K562 (cell line): ENCODE data around the gene CGB8. TPM values are rescaled to one million over a fixed set of nuclear protein-coding genes. Genes with fewer than 3 reads are reported as not detected.

Experiments used
- ATF3 ChIP-seq, 2 experiments: fragments of 450-650 bp in 1 of 2; sonication (generic) in 1 of 2; formaldehyde crosslinking in 1 of 2; IDR thresholded peaks in 1 of 2; conservative IDR thresholded peaks in 1 of 2; 2 replicates each; pipeline versions ENCODE4 v1.6.1 to v1.8.1; 2016 to 2023; ENCODE audit warnings: mild to moderate bottlenecking in 2 of 2, moderate library complexity in 2 of 2, inconsistent platforms in 1 of 2, missing genetic modification reagents in 1 of 2
- CBFA2T2 ChIP-seq: fragments of 450-650 bp; conservative IDR thresholded peaks from 2 replicates; pipeline ENCODE4 v1.6.1; 2017; ENCODE audit warnings: mild to moderate bottlenecking
- CHD4 ChIP-seq: fragments of 200-600 bp; sonication (generic); IDR thresholded peaks from 3 replicates; pipeline ENCODE4 v1.6.1; 2012; ENCODE audit warnings: low read depth, mild to moderate bottlenecking, mixed read lengths, low read length, inconsistent platforms; ENCODE audit not compliant: insufficient read depth, insufficient replicate concordance, poor library complexity, severe bottlenecking
- CSDE1 ChIP-seq, 2 experiments: fragments of 450-650 bp; IDR thresholded peaks; 2 replicates each; pipeline ENCODE4 v1.6.1; 2016; ENCODE audit warnings: mild to moderate bottlenecking in 1 of 2
- HSF4 ChIP-seq: fragments of 250-450 bp; sonication (Bioruptor Pico); IDR thresholded peaks from 2 replicates; pipeline ENCODE4 v2.1.2; 2022; ENCODE audit warnings: mild to moderate bottlenecking, moderate library complexity, borderline replicate concordance
- MNT ChIP-seq, 2 experiments: fragments of 450-650 bp; conservative IDR thresholded peaks; 2 replicates each; pipeline ENCODE4 v1.6.1; 2017; ENCODE audit warnings: mild to moderate bottlenecking in 2 of 2, moderate library complexity in 2 of 2
- NBN ChIP-seq: fragments of 450-650 bp; IDR thresholded peaks from 2 replicates; pipeline ENCODE4 v1.6.1; 2016; ENCODE audit warnings: low read depth, mild to moderate bottlenecking
- POLR3A ChIP-seq: IDR thresholded peaks from 2 replicates; pipeline ENCODE4 v1.6.1; 2011; ENCODE audit warnings: borderline replicate concordance, mild to moderate bottlenecking, moderate library complexity; ENCODE audit not compliant: insufficient read length, insufficient read depth; ENCODE audit errors: extremely low read depth
- RAD21 ChIP-seq, 2 experiments: fragments of 250-450 bp in 1 of 2; fragments of 450-650 bp in 1 of 2; sonication (Bioruptor Pico) in 1 of 2; formaldehyde crosslinking in 1 of 2; IDR thresholded peaks in 1 of 2; conservative IDR thresholded peaks in 1 of 2; 2 replicates each; pipeline versions ENCODE4 v1.4.0 to v1.8.0; 2020 to 2022; ENCODE audit warnings: mild to moderate bottlenecking in 2 of 2, moderate library complexity in 1 of 2
- SMC3 ChIP-seq: conservative IDR thresholded peaks from 2 replicates; pipeline ENCODE4 v1.6.1; 2011; ENCODE audit warnings: low read depth, low read length, improper control_type of control experiment; ENCODE audit not compliant: insufficient read depth
- ZBTB2 ChIP-seq: fragments of 450-650 bp; IDR thresholded peaks from 2 replicates; pipeline ENCODE4 v1.6.1; 2016; ENCODE audit warnings: antibody characterized with exemption
- ZBTB5 ChIP-seq: fragments of 450-650 bp; IDR thresholded peaks from 2 replicates; pipeline ENCODE4 v1.6.1; 2017; ENCODE audit warnings: antibody characterized with exemption
- ZMIZ1 ChIP-seq, 2 experiments: fragments of 150-350 bp in 1 of 2; IDR thresholded peaks; 2 replicates each; pipeline ENCODE4 v1.6.1; 2012 to 2016; ENCODE audit warnings: low read depth in 2 of 2, low read length in 2 of 2, mild to moderate bottlenecking in 1 of 2, moderate library complexity in 1 of 2
- ZNF507 ChIP-seq: conservative IDR thresholded peaks from 2 replicates; pipeline ENCODE4 v1.6.1; 2017; ENCODE audit warnings: missing genetic modification characterization, missing compliant biosample characterization
- ZNF695 ChIP-seq: fragments of 450-650 bp; formaldehyde crosslinking; IDR thresholded peaks from 2 replicates; pipeline ENCODE4 v1.4.0; 2020; ENCODE audit warnings: mild to moderate bottlenecking, moderate library complexity
- polyA plus RNA-seq, 8 experiments: library from polyadenylated mRNA; depleted of rRNA in 4 of 8; stranded (reverse) in 5 of 8; unstranded in 3 of 8; fragments of >200 nt; fragmentation: Nextera tagmentation in 2 of 8; fragmentation: Illumina TruSeq in 1 of 8; extraction: Ambion mirVana in 2 of 8; extraction: Trizol in 1 of 8; gene quantifications; 2 replicates each; pipeline versions ENCODE4 v1.2.1 to v1.2.3, GENCODE V29; 2011 to 2014; ENCODE audit warnings: inconsistent platforms in 1 of 8, missing spikeins in 1 of 8
- total RNA-seq, 7 experiments: library from RNA; depleted of rRNA in 6 of 7; stranded (reverse); fragments of >200 nt in 6 of 7; fragmentation: Illumina TruSeq in 2 of 7; extraction: Trizol in 2 of 7; gene quantifications; 2 replicates each; pipeline versions ENCODE4 v1.2.1 to v1.2.3, GENCODE V29; 2011 to 2021; ENCODE audit warnings: low replicate concordance in 1 of 7

The CGB8 gene
- total and polyA plus RNA-seq, 9 of the 15 experiments (the other 6 are each of a cell fraction or from before 2014, with no cell fraction given) = not detected

- 0 out of 2 replicates have a peak, but pooled peaks have one; percentile 38 for TF ChIP-seq ZBTB2
- no peak for TF ChIP-seq RAD21 (CRISPR knock-in tag; conservative IDR thresholded peaks at IDR 0.05 in 1 of 2, IDR thresholded peaks at IDR 0.05 in 1 of 2)
- no peak for TF ChIP-seq POLR3A
- TF ChIP-seq SMC3 = no peak
- no peak for TF ChIP-seq ZNF507
- TF ChIP-seq MNT (conservative IDR thresholded peaks at IDR 0.05) = no peak
- TF ChIP-seq ZMIZ1 (IDR thresholded peaks at IDR 0.05; ENCODE audit: low read depth in 2 of 2, low read length in 2 of 2) = no peak
- no peak for TF ChIP-seq CBFA2T2
- no peak for TF ChIP-seq CHD4
- no peak for TF ChIP-seq ZNF695 (CRISPR knock-in tag)
- TF ChIP-seq CSDE1 (IDR thresholded peaks at IDR 0.05) = no peak
- TF ChIP-seq HSF4 (CRISPR knock-in tag) = no peak
- TF ChIP-seq NBN = no peak
- no peak for TF ChIP-seq ZBTB5
- peak; percentile 84 for TF ChIP-seq ATF3 (IDR thresholded peaks at IDR 0.05)
- no peak for TF ChIP-seq ATF3 (CRISPR knock-in tag; conservative IDR thresholded peaks at IDR 0.05)
Measured at GRCh38 chr19:49020931-49021895, 27.7 kb downstream of the CGB8 start (continued).
